Brain microvascular endothelial cell (primary cell): Measurements from ENCODE around the gene PEPD.

ENCODE experiments used
- DNase-seq: peaks from one replicate; pipeline ENCODE4 v3.0.0-alpha.2; 2020
- H3K27ac ChIP-seq: fragments of 250-450 bp; sonication (Bioruptor Pico); 2 replicates; pipeline ENCODE4 v1.5.1; 2020; ENCODE audit warnings: mild to moderate bottlenecking, moderate library complexity
- H3K27me3 ChIP-seq: fragments of 250-450 bp; sonication (Bioruptor Pico); replicated peaks from 2 replicates; pipeline ENCODE4 v1.5.1; 2020; ENCODE audit warnings: mild to moderate bottlenecking
- H3K36me3 ChIP-seq: fragments of 250-450 bp; sonication (Bioruptor Pico); replicated peaks from 2 replicates; pipeline ENCODE4 v1.5.1; 2020; ENCODE audit warnings: mild to moderate bottlenecking
- H3K4me3 ChIP-seq: 2 replicates; pipeline ENCODE4 v1.5.1; 2011; ENCODE audit warnings: low read depth, mild to moderate bottlenecking, control low read depth, low read length, moderate library complexity
- in situ Hi-C: cut with HindIII; loops from 2 replicates; pipeline ENCODE4 v1.10.0; 2017; ENCODE audit warnings: low sequenced_read_pairs, low pct_ligation_motif_present
- TF ChIP-seq, protein P1 (sequence below): IDR thresholded peaks from 2 replicates; pipeline ENCODE4 v1.5.1; 2011; ENCODE audit warnings: low read depth, mild to moderate bottlenecking, moderate library complexity, low read length, control low read depth, inconsistent platforms; ENCODE audit errors: missing control alignments

PEPD gene

DNA sequence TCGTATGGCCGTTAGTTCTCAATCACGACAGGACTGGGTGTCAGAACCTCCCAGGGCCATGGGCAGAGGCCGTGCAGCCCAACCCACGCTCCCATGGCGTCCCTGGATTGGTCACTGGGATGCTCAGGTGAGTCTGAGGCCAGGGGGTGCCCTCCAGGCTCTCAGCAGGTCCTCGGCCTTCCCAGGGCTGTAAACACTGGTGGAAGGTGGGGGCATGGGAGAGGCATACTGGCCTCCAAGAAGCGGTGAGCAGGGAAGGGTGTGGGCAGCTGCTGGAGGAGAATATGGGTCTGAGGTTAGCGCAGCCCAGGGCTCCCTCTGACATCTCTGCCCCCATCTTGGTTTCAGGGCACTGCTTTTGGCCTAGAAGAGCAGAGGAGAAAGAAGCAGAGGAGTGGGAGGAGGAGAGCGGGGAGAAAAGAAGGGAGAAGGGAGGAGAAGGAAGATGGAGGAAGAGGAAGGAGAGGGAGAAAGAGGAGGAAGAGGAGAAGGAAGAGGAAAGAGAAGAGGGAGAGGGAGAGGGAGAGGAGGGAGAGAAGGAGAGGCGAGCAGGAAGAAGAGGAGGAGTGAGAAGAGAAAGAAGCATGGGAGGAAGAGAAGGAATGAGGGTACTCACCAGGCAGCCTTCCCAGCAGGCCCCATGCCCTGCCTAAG lies 85.8 kb downstream of the PEPD start:
- in situ Hi-C loops, result no loop called here
- DNase-seq, result no peak
- TF ChIP-seq, protein P1, sequence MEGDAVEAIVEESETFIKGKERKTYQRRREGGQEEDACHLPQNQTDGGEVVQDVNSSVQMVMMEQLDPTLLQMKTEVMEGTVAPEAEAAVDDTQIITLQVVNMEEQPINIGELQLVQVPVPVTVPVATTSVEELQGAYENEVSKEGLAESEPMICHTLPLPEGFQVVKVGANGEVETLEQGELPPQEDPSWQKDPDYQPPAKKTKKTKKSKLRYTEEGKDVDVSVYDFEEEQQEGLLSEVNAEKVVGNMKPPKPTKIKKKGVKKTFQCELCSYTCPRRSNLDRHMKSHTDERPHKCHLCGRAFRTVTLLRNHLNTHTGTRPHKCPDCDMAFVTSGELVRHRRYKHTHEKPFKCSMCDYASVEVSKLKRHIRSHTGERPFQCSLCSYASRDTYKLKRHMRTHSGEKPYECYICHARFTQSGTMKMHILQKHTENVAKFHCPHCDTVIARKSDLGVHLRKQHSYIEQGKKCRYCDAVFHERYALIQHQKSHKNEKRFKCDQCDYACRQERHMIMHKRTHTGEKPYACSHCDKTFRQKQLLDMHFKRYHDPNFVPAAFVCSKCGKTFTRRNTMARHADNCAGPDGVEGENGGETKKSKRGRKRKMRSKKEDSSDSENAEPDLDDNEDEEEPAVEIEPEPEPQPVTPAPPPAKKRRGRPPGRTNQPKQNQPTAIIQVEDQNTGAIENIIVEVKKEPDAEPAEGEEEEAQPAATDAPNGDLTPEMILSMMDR, result no peak

DNA sequence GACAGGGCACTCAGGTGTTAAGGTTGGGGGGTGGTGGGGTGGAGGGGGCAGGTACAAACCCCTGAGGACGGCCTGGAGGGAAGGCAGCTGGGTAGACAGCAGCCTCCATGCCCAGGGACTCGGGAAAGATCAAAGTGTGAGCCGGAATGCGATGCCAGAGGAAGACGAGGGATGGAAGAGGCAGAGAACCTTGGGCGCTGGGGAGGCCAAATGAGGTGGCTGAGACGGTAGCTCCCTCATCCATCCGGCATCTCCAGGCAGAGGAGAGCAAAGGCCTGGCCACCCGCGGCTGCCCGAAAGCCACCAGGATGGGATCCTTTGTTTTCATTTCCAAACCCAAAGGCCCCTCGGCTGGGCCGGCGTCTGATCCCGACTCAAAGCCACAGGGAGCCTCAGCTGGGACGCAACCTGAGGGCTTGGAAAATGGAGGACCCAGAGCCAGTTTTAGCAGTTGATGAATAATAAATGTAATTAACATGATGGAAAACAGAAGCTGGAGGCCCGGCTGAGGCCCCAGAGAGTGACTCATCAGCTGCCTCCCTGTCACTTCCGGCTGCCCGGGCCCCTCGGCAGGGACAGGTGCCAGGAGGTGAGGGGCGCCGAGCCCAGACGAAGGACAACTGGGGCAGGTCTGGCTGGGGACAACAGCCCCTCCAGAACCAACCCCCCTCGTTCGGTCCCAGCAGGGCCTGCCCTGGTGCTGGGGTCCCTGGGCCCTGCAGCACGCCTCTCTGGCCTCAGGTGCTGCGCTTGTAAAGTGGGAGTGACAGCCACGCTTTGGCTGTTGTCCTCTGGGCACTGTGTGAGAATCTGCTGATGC lies 86.5 kb downstream of the PEPD start:
- Histone ChIP-seq H3K27me3 (no peaks in the 10 kb centered on the region), H3K36me3 (no peaks in the 10 kb centered on the region), H3K4me3 (no peak overlapping the region), H3K27ac (no peak overlapping the region)
- peak; percentile 8 for DNase-seq
- TF ChIP-seq, protein P1, result no peak
- in situ Hi-C loops, result no loop called here

More for the DNA sequence above, 85.8 kb downstream of the PEPD start:
- Histone ChIP-seq H3K27ac (no peak overlapping the region), H3K4me3 (no peak overlapping the region), H3K27me3 (no peaks in the 10 kb centered on the region), H3K36me3 (no peaks in the 10 kb centered on the region)

DNA sequence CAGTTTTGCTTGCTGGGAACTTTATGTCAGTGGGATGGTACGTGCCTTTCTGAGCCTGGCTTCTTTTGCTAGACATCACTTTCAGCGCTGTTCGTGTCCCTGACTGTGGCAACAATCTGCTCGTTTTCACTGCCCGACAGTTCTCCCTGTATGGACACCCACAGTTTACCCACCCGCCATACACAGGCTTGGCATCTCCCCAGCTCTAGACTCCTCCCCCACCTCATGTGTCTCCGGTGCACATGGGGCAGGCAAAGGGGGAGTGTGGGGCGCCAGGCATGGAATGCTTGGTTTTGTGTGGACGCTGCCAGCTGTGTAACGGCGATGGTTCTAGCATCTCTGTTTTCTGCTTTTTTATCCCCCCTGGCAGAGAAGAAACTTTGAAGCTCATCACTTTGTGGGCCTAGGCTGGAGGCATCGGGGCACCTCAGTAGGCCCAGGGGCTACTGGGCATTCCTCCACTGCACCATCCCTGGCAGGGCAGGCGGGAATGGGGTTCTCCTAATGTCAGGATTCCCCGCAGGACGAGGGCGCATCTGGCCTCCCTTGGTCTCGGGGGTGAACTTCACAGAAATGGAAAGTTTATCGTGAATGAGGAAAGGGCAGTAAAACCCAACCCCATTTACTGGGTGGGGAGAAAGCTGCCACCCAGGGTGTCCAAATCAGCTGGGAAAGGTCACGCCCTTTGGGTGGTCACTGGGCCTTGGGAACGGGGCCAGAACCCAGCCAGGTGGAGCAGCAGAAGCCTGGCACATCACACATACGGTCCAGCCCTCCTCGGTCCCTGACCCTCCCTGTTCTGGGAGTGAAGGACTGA lies 87.3 kb downstream of the PEPD start:
- no peak overlapping the region for H3K27ac ChIP-seq
- no peaks in the 10 kb centered on the region for H3K27me3 ChIP-seq
- no peak overlapping the region for H3K4me3 ChIP-seq
- DNase-seq, result no peak
- no peaks in the 10 kb centered on the region for H3K36me3 ChIP-seq
- in situ Hi-C loops, result no loop called here
- TF ChIP-seq, protein P1, result no peak

DNA sequence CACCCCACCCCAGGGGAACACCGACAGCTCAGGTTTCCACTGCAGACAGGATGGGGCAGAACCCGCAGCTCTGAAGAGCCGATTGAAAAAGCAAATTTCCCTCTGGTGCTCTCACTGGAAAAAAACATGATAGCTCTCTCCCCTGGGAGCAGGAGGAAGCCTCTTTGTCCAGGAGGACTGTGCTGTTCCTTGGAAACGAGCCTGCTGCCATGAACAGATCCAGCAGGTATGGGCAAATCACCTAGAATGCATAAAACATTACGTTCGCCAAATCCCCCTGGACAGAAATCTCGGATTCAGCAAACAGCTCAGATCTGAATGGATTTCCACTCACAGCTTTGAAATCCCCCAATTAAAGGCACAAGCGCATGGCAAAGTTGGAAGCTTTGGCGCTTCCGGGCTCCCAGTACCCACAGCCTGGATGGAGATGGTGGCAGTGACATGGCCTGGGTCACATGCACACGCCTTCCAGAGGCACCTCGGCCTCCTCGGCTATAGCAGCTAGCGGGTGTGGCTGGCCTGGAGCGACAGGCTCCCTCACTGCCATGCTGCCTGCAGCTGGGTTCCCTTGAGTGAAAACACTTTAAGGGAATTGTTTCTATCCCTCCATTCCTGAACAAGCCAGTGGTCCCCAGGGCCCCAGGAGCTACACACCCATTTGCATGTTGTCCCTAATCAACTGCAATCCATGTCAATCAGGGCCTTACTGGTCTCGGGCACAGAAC lies 89.0 kb downstream of the PEPD start:
- DNase-seq, result no peak
- TF ChIP-seq, protein P1, result no peak
- Histone ChIP-seq H3K4me3 (no peak overlapping the region), H3K27ac (no peak overlapping the region), H3K27me3 (no peaks in the 10 kb centered on the region), H3K36me3 (no peaks in the 10 kb centered on the region)
- in situ Hi-C loops, result no loop called here

DNA sequence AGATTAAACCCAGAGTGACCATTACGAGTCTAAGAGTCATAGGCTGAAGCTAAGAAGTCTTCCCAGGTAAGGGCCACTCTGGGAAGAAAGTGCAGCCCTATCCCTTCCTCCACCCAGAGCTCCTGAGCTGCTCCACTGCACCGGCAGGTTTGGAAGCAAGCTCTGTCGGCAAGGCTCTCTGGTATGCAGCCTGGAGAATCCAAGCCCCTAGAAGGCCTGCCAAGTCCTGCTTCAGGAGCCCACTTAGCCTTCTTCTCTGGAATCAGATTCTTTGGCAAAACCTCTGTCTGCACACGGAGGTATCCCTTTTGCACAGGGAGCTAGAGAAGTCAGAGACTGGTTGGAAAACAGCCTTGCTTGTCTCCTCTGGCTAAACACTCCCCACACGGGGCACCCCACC lies 89.6 kb downstream of the PEPD start:
- TF ChIP-seq, protein P1, result no peak
- Histone ChIP-seq H3K4me3 (no peak overlapping the region), H3K27me3 (no peaks in the 10 kb centered on the region), H3K36me3 (no peaks in the 10 kb centered on the region), H3K27ac (no peak overlapping the region)
- DNase-seq, result no peak
- in situ Hi-C loops, result no loop called here
